Neural progenitor cell (in vitro differentiated cells): ENCODE data around the gene ELP1. TPM values are rescaled to one million over a fixed set of nuclear protein-coding genes. Genes with fewer than 3 reads are reported as not detected.

Source experiments
- DNase-seq: peaks from one replicate; pipeline ENCODE4 v3.0.0-alpha.2; 2016; ENCODE audit warnings: low spot score
- H2AFZ ChIP-seq: fragments of 200-600 bp; sonication (generic); replicated peaks from 2 replicates; pipeline ENCODE4 v1.6.1; 2016; ENCODE audit warnings: antibody characterized with exemption
- H3F3A ChIP-seq: fragments of 200-600 bp; sonication (generic); 2 replicates; pipeline ENCODE4 v1.6.1; 2016; ENCODE audit warnings: antibody characterized with exemption, low read depth
- H3K27ac ChIP-seq: fragments of 200-600 bp; sonication (generic); 2 replicates; pipeline ENCODE4 v1.5.1; 2016; ENCODE audit warnings: mild to moderate bottlenecking
- H3K27me3 ChIP-seq: fragments of 200-600 bp; sonication (generic); 2 replicates; pipeline ENCODE4 v1.6.1; 2016; ENCODE audit warnings: mild to moderate bottlenecking, moderate library complexity
- H3K36me3 ChIP-seq: fragments of 200-600 bp; sonication (generic); 2 replicates; pipeline ENCODE4 v1.5.1; 2016
- H3K4me1 ChIP-seq: fragments of 200-600 bp; sonication (generic); 2 replicates; pipeline ENCODE4 v1.6.1; 2016; ENCODE audit warnings: mixed run types
- H3K4me2 ChIP-seq: fragments of 200-600 bp; sonication (generic); 2 replicates; pipeline ENCODE4 v1.6.1; 2016
- H3K4me3 ChIP-seq: fragments of 200-600 bp; sonication (generic); 2 replicates; pipeline ENCODE4 v1.5.1; 2016
- H3K79me2 ChIP-seq: fragments of 200-600 bp; sonication (generic); 2 replicates; pipeline ENCODE4 v1.6.1; 2016; ENCODE audit warnings: low read depth
- H3K9ac ChIP-seq: fragments of 200-600 bp; sonication (generic); 2 replicates; pipeline ENCODE4 v1.6.1; 2016
- H3K9me3 ChIP-seq: fragments of 200-600 bp; sonication (generic); 2 replicates; pipeline ENCODE4 v1.5.1; 2016; ENCODE audit warnings: low read depth
- H4K20me1 ChIP-seq: fragments of 200-600 bp; sonication (generic); 2 replicates; pipeline ENCODE4 v1.6.1; 2016; ENCODE audit warnings: low read depth
- H3K27ac Mint-ChIP-seq: 3 replicates; pipeline ENCODE4 v1.8.0; 2021; ENCODE audit warnings: mixed read lengths
- H3K27me3 Mint-ChIP-seq: 2 replicates; pipeline ENCODE4 v1.8.0; 2022; ENCODE audit warnings: low read depth, mild to moderate bottlenecking, inconsistent platforms, moderate library complexity, mixed read lengths; ENCODE audit not compliant: insufficient read depth
- H3K36me3 Mint-ChIP-seq: 3 replicates; pipeline ENCODE4 v1.8.0; 2021; ENCODE audit warnings: mixed read lengths
- H3K4me1 Mint-ChIP-seq: 3 replicates; pipeline ENCODE4 v1.8.0; 2021; ENCODE audit warnings: mixed read lengths
- H3K4me3 Mint-ChIP-seq: 3 replicates; pipeline ENCODE4 v1.8.0; 2021; ENCODE audit warnings: mild to moderate bottlenecking, moderate library complexity, mixed read lengths
- H3K9me3 Mint-ChIP-seq: 3 replicates; pipeline ENCODE4 v1.8.0; 2020; ENCODE audit warnings: mixed read lengths
- CTCF ChIP-seq: fragments of 200-600 bp; sonication (generic); IDR thresholded peaks from 2 replicates; pipeline ENCODE4 v1.5.1; 2017; ENCODE audit warnings: antibody characterized with exemption, mild to moderate bottlenecking
- EZH2 ChIP-seq: fragments of 200-600 bp; sonication (generic); IDR thresholded peaks from 2 replicates; pipeline ENCODE4 v1.6.1; 2017; ENCODE audit warnings: antibody characterized with exemption, mild to moderate bottlenecking, moderate library complexity
- EZH2phosphoT487 ChIP-seq: fragments of 200-600 bp; sonication (generic); IDR thresholded peaks from 2 replicates; pipeline ENCODE4 v1.6.1; 2017; ENCODE audit warnings: antibody characterized with exemption
- total RNA-seq: library from RNA; depleted of rRNA; stranded (reverse); fragments of >200 nt; gene quantifications from 2 replicates; pipeline ENCODE4 v1.2.3, GENCODE V29; 2015; ENCODE audit warnings: low replicate concordance

ELP1 gene
- 42.8 and 97.2 TPM in 2 replicates for total RNA-seq

GRCh38 chr9:108933718-108934322, at the start of gene ELP1:
ELP1 (minus strand) TSS chr9:108934124; CDS start chr9:108931146, 2,978 bp downstream.
- Histone ChIP-seq H3K4me1 (peaks cover 15% of the 10 kb centered on the region), H3K9me3 (no peaks in the 10 kb centered on the region), H4K20me1 (no peaks in the 10 kb centered on the region), H3F3A (peaks cover 19% of the 10 kb centered on the region), H3K4me2 (peak within 1 kb of the TSS; percentile 88), H3K27me3 (no peaks in the 10 kb centered on the region), H3K36me3 (no peaks in the 10 kb centered on the region), H3K27ac (peak within 1 kb of the TSS; percentile 95), H2AFZ (peak within 1 kb of the TSS; percentile 99), H3K9ac (peak within 1 kb of the TSS; percentile 88), H3K79me2 (peaks cover 42% of the 10 kb centered on the region), H3K4me3 (peak within 1 kb of the TSS; percentile 97)
- Mint-ChIP-seq H3K27ac (peak within 1 kb of the TSS; percentile 97), H3K27me3 (no peaks in the 10 kb centered on the region), H3K4me1 (peaks cover 22% of the 10 kb centered on the region), H3K4me3 (peak within 1 kb of the TSS; percentile 98), H3K9me3 (no peaks in the 10 kb centered on the region), H3K36me3 (peaks cover 3% of the 10 kb centered on the region)
- peak; percentile 98 for DNase-seq
- TF ChIP-seq EZH2, result no peak
- peak; percentile 40 for TF ChIP-seq CTCF
- TF ChIP-seq EZH2phosphoT487, result no peak

GRCh38 chr9:108980893-108981292, 47.0 kb upstream of the ELP1 start:
- Histone ChIP-seq H3K27ac (no peak overlapping the region), H2AFZ (no peak overlapping the region), H3K9ac (no peak overlapping the region), H3K79me2 (no peaks in the 10 kb centered on the region), H3K36me3 (peaks cover 4% of the 10 kb centered on the region), H3K4me2 (no peak overlapping the region), H3K4me3 (no peak overlapping the region), H3K27me3 (no peaks in the 10 kb centered on the region), H3F3A (no peaks in the 10 kb centered on the region), H4K20me1 (no peaks in the 10 kb centered on the region), H3K9me3 (no peaks in the 10 kb centered on the region), H3K4me1 (no peaks in the 10 kb centered on the region)
- Mint-ChIP-seq H3K27ac (no peak overlapping the region), H3K27me3 (no peaks in the 10 kb centered on the region), H3K36me3 (peaks cover 10% of the 10 kb centered on the region), H3K4me1 (no peaks in the 10 kb centered on the region), H3K4me3 (no peak overlapping the region), H3K9me3 (no peaks in the 10 kb centered on the region)
- DNase-seq, result no peak
- TF ChIP-seq EZH2 (no peak), EZH2phosphoT487 (no peak), CTCF (no peak)

GRCh38 chr9:108978205-108978604, 44.3 kb upstream of the ELP1 start:
- Mint-ChIP-seq H3K4me3 (no peak overlapping the region), H3K27me3 (no peaks in the 10 kb centered on the region), H3K36me3 (peaks cover 16% of the 10 kb centered on the region), H3K27ac (no peak overlapping the region), H3K4me1 (no peaks in the 10 kb centered on the region), H3K9me3 (no peaks in the 10 kb centered on the region)
- H4K20me1 ChIP-seq, result no peaks in the 10 kb centered on the region
- no peak overlapping the region for H3K9ac ChIP-seq
- H3K27ac ChIP-seq, result no peak overlapping the region
- no peaks in the 10 kb centered on the region for H3F3A ChIP-seq
- H3K79me2 ChIP-seq, result no peaks in the 10 kb centered on the region
- no peaks in the 10 kb centered on the region for H3K4me1 ChIP-seq
- no peak overlapping the region for H3K4me3 ChIP-seq
- H2AFZ ChIP-seq, result no peak overlapping the region
- no peak for DNase-seq
- H3K9me3 ChIP-seq, result no peaks in the 10 kb centered on the region
- H3K4me2 ChIP-seq, result no peak overlapping the region
- H3K27me3 ChIP-seq, result no peaks in the 10 kb centered on the region
- peaks cover 4% of the 10 kb centered on the region for H3K36me3 ChIP-seq
- TF ChIP-seq EZH2, result no peak
- TF ChIP-seq CTCF, result no peak
- TF ChIP-seq EZH2phosphoT487, result no peak
